Nephron (organoid): ENCODE measurements around the gene NPTXR.

Experiments used
- H3K27ac Mint-ChIP-seq, 3 experiments: 2 replicates each; pipeline ENCODE4 v1.8.0; 2020; ENCODE audit warnings: mixed read lengths in 3 of 3, mild to moderate bottlenecking in 2 of 3, moderate library complexity in 1 of 3
- H3K27me3 Mint-ChIP-seq: 2 replicates; pipeline ENCODE4 v1.8.0; 2021; ENCODE audit warnings: low read depth, mild to moderate bottlenecking, moderate library complexity, mixed read lengths
- H3K36me3 Mint-ChIP-seq: 2 replicates; pipeline ENCODE4 v1.8.0; 2020; ENCODE audit warnings: low read depth, mixed read lengths
- H3K4me1 Mint-ChIP-seq: 2 replicates; pipeline ENCODE4 v1.8.0; 2020; ENCODE audit warnings: mixed read lengths
- H3K4me3 Mint-ChIP-seq, 3 experiments: 2 replicates each; pipeline ENCODE4 v1.8.0; 2020; ENCODE audit warnings: mild to moderate bottlenecking in 3 of 3, mixed read lengths in 3 of 3, moderate library complexity in 2 of 3
- H3K9me3 Mint-ChIP-seq: 2 replicates; pipeline ENCODE4 v1.8.0; 2020; ENCODE audit warnings: mixed read lengths
- CTCF ChIP-seq, 3 experiments: fragments of 200-600 bp; sonication (generic); IDR thresholded peaks; one replicate each; pipeline ENCODE4 v1.5.0; 2021; ENCODE audit warnings: antibody characterized with exemption in 3 of 3; ENCODE audit not compliant: unreplicated experiment in 3 of 3

NPTXR gene

GRCh38 chr22:38834215-38834953 lies 9.4 kb downstream of the NPTXR start:
- H3K27me3 Mint-ChIP-seq, result peaks cover 34% of the 10 kb centered on the region
- no peak for TF ChIP-seq CTCF (IDR thresholded peaks at IDR 0.05; ENCODE audit: unreplicated experiment in 3 of 3)
- H3K4me3 Mint-ChIP-seq, result no peak overlapping the region
- no peaks in the 10 kb centered on the region for H3K36me3 Mint-ChIP-seq
- H3K9me3 Mint-ChIP-seq, result no peaks in the 10 kb centered on the region
- no peak overlapping the region for H3K27ac Mint-ChIP-seq
- no peaks in the 10 kb centered on the region for H3K4me1 Mint-ChIP-seq

- Mint-ChIP-seq H3K4me1 (no peaks in the 10 kb centered on the region), H3K9me3 (no peaks in the 10 kb centered on the region), H3K36me3 (no peaks in the 10 kb centered on the region), H3K4me3 (no peak overlapping the region), H3K27ac (no peak overlapping the region), H3K27me3 (peaks cover 31% of the 10 kb centered on the region)
- no peak for TF ChIP-seq CTCF (IDR thresholded peaks at IDR 0.05; ENCODE audit: unreplicated experiment in 3 of 3)
Measured at GRCh38 chr22:38833061-38833460, 10.8 kb downstream of the NPTXR start.

GRCh38 chr22:38832005-38832978 lies 11.5 kb downstream of the NPTXR start:
- no peak overlapping the region for H3K4me3 Mint-ChIP-seq
- H3K4me1 Mint-ChIP-seq, result no peaks in the 10 kb centered on the region
- no peak overlapping the region for H3K27ac Mint-ChIP-seq
- H3K27me3 Mint-ChIP-seq, result peaks cover 27% of the 10 kb centered on the region
- no peak for TF ChIP-seq CTCF (IDR thresholded peaks at IDR 0.05; ENCODE audit: unreplicated experiment in 3 of 3)
- H3K9me3 Mint-ChIP-seq, result no peaks in the 10 kb centered on the region
- H3K36me3 Mint-ChIP-seq, result no peaks in the 10 kb centered on the region

- Mint-ChIP-seq H3K4me3 (no peak overlapping the region), H3K36me3 (no peaks in the 10 kb centered on the region), H3K9me3 (no peaks in the 10 kb centered on the region), H3K27me3 (peaks cover 25% of the 10 kb centered on the region), H3K4me1 (no peaks in the 10 kb centered on the region), H3K27ac (no peak overlapping the region)
- TF ChIP-seq CTCF (IDR thresholded peaks at IDR 0.05; ENCODE audit: unreplicated experiment in 3 of 3), result no peak
Measured at GRCh38 chr22:38831166-38831945, 12.5 kb downstream of the NPTXR start.

- Mint-ChIP-seq H3K4me1 (no peaks in the 10 kb centered on the region), H3K27me3 (peaks cover 22% of the 10 kb centered on the region), H3K27ac (no peak overlapping the region), H3K4me3 (no peak overlapping the region), H3K9me3 (no peaks in the 10 kb centered on the region), H3K36me3 (no peaks in the 10 kb centered on the region)
- no peak for TF ChIP-seq CTCF (IDR thresholded peaks at IDR 0.05; ENCODE audit: unreplicated experiment in 3 of 3)
Measured at GRCh38 chr22:38830845-38831108, 13.1 kb downstream of the NPTXR start.
